Activated naive CD8-positive, alpha-beta T cell treated with anti-CD3 and anti-CD28 coated beads, Interleukin-2, amount 10 ng/mL, durations not matched to agents 7 days and 5 days (primary cell): ENCODE data around the gene KLC4. TPM values are rescaled to one million over a fixed set of nuclear protein-coding genes. Genes with fewer than 3 reads are reported as not detected.

Experiments used
- ATAC-seq: fragments of 150-1000 bp; cut with Tn5 transposase; one replicate; pipeline ENCODE4 v1.10.0; 2021; ENCODE audit warnings: low read depth, moderate library complexity
- POLR2A ChIA-PET: fragments of 350-600 bp; sonication (Branson Sonifier 250); formaldehyde crosslinking; loops from one replicate; lab custom pipeline; 2021; ENCODE audit warnings: antibody characterized with exemption; lab: Charles Lee
- DNase-seq: peaks from one replicate; pipeline ENCODE4 v3.0.0; 2021
- H3K27ac Mint-ChIP-seq: one replicate; pipeline ENCODE4 v1.8.0; 2022; ENCODE audit warnings: mild to moderate bottlenecking, mixed read lengths
- H3K27me3 Mint-ChIP-seq: one replicate; pipeline ENCODE4 v1.8.0; 2022; ENCODE audit warnings: mild to moderate bottlenecking, moderate library complexity, mixed read lengths
- H3K36me3 Mint-ChIP-seq: one replicate; pipeline ENCODE4 v1.8.0; 2021; ENCODE audit warnings: mild to moderate bottlenecking, mixed read lengths
- H3K4me1 Mint-ChIP-seq: one replicate; pipeline ENCODE4 v1.8.0; 2021; ENCODE audit warnings: mixed read lengths
- H3K4me3 Mint-ChIP-seq: one replicate; pipeline ENCODE4 v1.8.0; 2022; ENCODE audit warnings: mild to moderate bottlenecking, moderate library complexity, mixed read lengths
- H3K9me3 Mint-ChIP-seq: one replicate; pipeline ENCODE4 v1.8.0; 2021; ENCODE audit warnings: mixed read lengths
- total RNA-seq, 2 experiments: library from RNA; stranded (reverse); gene quantifications; one replicate each; pipeline ENCODE4 v1.2.3, GENCODE V29; 2021

KLC4 gene
- total RNA-seq, 2 experiments from 2014 or later: 25.2 to 33.8 TPM

DNA sequence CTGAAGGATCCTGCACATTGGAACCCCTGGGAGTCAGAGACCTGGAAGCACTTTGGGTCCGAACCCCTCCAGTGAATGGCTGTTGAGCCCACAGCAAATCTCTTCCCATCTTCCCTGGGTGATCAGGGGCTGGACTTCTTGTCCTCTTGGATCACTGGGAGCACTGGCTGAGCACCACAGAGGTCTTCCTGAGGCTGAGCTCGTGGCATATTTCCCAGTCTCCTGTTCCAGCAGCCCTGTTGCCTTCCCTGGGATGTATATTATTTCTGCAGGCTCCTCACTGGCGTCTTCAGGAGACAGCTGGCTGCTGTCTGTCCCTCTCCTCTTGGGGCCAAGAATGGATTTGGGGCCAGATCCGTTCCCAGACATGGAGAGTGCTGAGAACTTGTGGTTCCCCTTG lies 60.1 kb downstream of the KLC4 start:
- Mint-ChIP-seq H3K36me3 (no peaks in the 10 kb centered on the region), H3K27ac (no peak overlapping the region), H3K4me1 (no peaks in the 10 kb centered on the region), H3K4me3 (no peak overlapping the region), H3K9me3 (no peaks in the 10 kb centered on the region), H3K27me3 (no peaks in the 10 kb centered on the region)
- ATAC-seq: no peak
- POLR2A ChIA-PET: interaction anchor here (0.6 kb wide), 1 partner anchor 190 kb away, joined by 3 read pairs; the partner anchor contains the start of gene CNPY3
- no peak for DNase-seq

DNA sequence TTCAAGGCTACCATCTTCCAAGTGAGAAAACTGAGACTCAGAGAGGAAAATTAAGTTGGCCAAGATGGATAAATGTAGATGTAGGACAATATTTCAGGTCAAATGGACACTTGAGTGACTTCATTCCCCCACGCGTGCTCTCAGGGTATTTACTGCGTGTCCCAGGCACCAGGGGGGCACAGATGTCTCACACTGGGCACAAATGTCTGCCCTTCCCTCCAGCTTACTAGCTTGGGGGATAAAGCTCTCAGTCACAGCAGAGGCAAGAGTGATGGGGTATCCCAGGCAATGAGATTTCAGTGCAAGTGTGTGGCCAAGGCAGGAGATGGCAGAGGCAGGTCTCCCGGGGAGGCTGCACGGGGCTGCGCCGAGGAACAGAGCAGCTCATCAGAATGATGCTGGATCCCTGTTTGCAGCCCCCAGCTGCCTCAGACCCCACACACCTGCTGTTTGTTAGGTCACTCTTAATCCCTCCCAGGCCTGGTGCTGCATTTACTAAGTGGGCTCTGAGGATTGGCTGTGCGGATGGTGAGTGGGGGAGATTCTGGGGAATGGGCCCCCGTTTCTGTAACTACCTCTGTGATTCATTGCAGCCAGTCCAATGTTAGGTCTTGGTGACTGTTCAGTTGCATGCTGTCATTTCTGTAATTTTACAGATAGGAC lies 60.8 kb downstream of the KLC4 start:
- Mint-ChIP-seq H3K4me3 (no peak overlapping the region), H3K27me3 (no peaks in the 10 kb centered on the region), H3K27ac (no peak overlapping the region), H3K4me1 (no peaks in the 10 kb centered on the region), H3K9me3 (no peaks in the 10 kb centered on the region), H3K36me3 (no peaks in the 10 kb centered on the region)
- POLR2A ChIA-PET: no interaction called here
- ATAC-seq (no peak), DNase-seq (no peak)

DNA sequence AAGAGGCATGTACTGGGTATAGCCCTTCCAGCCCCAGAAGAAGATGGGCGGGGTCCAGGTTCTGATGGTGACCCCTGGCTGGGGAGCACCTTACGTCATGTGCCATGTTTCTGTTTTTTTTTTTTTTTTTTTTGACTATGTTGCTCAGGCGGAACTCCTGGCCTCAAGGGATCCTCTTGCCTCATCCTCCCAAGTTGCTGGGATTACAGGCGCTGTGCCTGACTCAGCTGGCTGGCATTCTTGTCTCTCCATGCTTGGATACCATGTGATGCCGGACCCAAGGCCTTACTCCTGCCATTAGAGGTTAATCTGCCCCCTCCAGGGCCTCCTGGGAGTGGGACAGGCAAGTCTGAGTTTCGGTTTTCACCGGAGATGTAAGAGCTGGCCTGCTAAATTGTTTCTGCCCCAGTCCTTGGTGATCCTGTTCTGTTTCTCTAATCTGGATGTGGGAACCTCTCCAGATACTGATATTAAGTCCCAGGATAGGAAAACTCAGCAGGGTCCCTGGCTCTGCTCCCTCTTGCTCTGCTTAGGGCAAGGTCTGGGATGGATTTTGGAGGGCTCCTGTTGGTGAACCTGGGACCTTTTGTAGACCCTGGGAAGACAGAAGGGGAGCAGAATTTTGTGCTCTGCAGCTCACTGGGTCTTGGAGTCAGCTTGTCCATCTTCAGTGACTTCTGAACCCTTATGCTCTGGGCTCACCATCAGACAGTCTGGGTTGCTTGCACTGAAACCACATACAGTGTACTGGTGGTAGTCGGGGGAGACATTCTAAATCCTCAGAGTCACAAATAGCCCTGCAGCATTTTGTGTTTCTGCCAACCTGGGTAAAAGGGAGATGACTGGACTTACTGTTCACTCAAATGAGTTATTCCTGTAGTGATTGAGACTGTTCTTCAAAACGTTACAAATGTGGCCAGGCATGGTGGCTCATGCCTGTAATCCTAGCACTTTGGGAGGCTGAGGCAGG lies 61.8 kb downstream of the KLC4 start:
- POLR2A ChIA-PET: no interaction called here

DNA sequence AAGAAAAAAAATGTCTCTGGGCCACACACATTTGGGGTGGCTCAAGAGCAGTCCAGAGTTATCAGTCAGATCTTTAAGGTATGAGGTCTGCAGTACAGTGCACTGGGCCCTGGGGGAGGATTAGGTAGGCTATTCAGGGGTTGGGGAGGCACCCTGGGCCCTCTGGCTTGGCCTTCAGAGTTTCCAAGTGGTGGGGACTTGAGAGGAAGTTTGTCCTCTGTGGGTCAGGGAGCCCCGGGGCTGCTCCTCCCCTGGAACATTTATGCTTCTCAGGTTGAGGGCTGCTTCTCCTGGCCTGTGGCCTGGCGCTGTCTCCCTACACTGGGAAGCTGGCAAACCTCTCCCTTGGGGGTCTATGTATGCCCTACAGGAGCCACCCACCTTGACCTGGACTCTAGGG lies 62.7 kb downstream of the KLC4 start:
- POLR2A ChIA-PET: interaction anchor here (0.6 kb wide), 1 partner anchor 393 kb away, joined by 4 read pairs; no protein-coding TSS in a partner anchor
- H3K4me1 Mint-ChIP-seq: no peaks in the 10 kb centered on the region

More for the DNA sequence above, 61.8 kb downstream of the KLC4 start:
- H3K4me3 Mint-ChIP-seq: no peak overlapping the region
- no peaks in the 10 kb centered on the region for H3K27me3 Mint-ChIP-seq
- H3K27ac Mint-ChIP-seq: no peak overlapping the region
- no peak for DNase-seq
- no peaks in the 10 kb centered on the region for H3K36me3 Mint-ChIP-seq
- no peaks in the 10 kb centered on the region for H3K4me1 Mint-ChIP-seq
- H3K9me3 Mint-ChIP-seq: no peaks in the 10 kb centered on the region
- no peak for ATAC-seq

DNA sequence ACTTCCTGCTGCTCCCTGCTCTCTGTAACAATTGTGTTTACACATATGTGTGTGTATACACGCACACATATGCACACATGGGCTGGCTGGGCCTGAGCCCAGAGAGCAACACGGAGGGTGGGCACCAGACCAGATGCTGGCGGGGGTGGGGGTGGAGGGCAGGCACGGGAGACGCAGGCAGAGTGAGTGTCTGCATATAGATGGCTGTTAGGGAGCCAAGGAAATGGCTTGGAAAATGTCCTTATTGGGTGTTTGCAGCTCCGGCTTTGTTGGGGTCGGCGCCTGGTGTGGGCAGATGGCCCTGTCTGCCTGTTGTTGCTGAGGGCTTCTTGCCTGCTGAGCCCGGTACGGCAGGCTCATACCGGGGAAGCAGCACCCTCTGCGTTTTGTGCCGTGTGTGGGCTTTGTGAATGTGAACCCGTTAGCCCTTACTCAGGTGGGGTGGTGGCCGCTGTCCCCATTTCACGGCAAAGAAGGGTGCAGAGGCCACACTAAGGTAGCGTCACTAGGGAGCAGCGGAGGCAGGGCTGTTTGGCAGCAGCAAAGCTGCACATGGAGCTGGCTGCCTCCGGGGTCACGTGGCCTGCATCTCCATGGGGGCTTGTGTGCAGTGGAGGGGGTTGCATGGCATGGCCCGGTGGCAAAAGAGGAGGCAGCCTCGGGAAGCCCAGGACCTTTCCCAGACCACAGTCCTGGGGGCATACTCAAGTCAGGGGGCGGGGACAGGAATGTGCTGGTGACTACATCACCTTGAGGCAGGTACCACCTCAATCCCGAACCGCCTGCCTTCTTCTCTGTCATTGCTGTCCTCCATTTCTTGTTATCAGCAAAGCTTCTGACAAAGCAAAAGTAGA lies 64.3 kb downstream of the KLC4 start:
- no peak overlapping the region for H3K4me3 Mint-ChIP-seq
- POLR2A ChIA-PET: no interaction called here
- ATAC-seq (no peak), DNase-seq (no peak)
- no peaks in the 10 kb centered on the region for H3K36me3 Mint-ChIP-seq
- no peaks in the 10 kb centered on the region for H3K9me3 Mint-ChIP-seq
- H3K27ac Mint-ChIP-seq: no peak overlapping the region
- no peaks in the 10 kb centered on the region for H3K27me3 Mint-ChIP-seq
- H3K4me1 Mint-ChIP-seq: no peaks in the 10 kb centered on the region

More for the DNA sequence above, 62.7 kb downstream of the KLC4 start:
- H3K36me3 Mint-ChIP-seq: no peaks in the 10 kb centered on the region
- H3K9me3 Mint-ChIP-seq: no peaks in the 10 kb centered on the region
- no peak overlapping the region for H3K27ac Mint-ChIP-seq
- H3K4me3 Mint-ChIP-seq: no peak overlapping the region
- no peaks in the 10 kb centered on the region for H3K27me3 Mint-ChIP-seq
- ATAC-seq (no peak), DNase-seq (no peak)

DNA sequence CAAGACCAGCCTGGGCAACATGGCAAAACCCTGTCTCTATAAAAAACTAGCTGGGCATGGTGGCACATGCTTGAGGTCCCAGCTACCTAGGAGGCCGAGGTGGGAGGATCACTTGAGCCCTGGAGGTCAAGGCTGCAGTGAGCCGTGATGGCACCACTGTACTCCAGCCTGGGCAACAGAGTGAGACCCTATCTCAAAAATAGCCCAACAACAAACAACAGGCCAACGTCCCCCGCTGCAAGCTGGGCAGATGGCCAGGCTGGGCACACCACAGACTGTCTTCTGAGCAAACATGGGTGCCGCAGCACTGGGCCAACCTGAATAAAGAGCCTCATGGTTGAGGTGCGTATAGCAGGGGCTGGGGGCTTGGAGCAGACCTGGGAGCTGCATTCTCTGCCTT lies 65.0 kb downstream of the KLC4 start:
- no peak overlapping the region for H3K27ac Mint-ChIP-seq
- H3K4me3 Mint-ChIP-seq: no peak overlapping the region
- no peaks in the 10 kb centered on the region for H3K4me1 Mint-ChIP-seq
- no peak for DNase-seq
- no peak for ATAC-seq
- POLR2A ChIA-PET: no interaction called here
- no peaks in the 10 kb centered on the region for H3K36me3 Mint-ChIP-seq
- H3K27me3 Mint-ChIP-seq: no peaks in the 10 kb centered on the region
- H3K9me3 Mint-ChIP-seq: no peaks in the 10 kb centered on the region

Other genes starting within 250 kb of the KLC4 start
- 10 to 100 TPM; 77.6 to 79.3 TPM for gene RPL7L1, start 180.0 kb upstream of the KLC4 start, total RNA-seq
- gene PTCRA, start 143.6 kb upstream of the KLC4 start, total RNA-seq: not detected
- 10 to 100 TPM; 90.8 to 91.4 TPM for gene CNPY3, start 130.2 kb upstream of the KLC4 start, total RNA-seq
- 1 to 10 TPM; 1.0 to 1.2 TPM for gene GNMT, start 98.9 kb upstream of the KLC4 start, total RNA-seq
- 10 to 100 TPM; 27.1 to 27.6 TPM for gene PEX6, start 80.5 kb upstream of the KLC4 start, total RNA-seq
- 10 to 100 TPM; 54.7 to 58.8 TPM for gene PPP2R5D, start 75.1 kb upstream of the KLC4 start, total RNA-seq
- 10 to 100 TPM; 61.2 to 70.1 TPM for gene MEA1, start 45.7 kb upstream of the KLC4 start, total RNA-seq
- gene KLHDC3, start 45.4 kb upstream of the KLC4 start, total RNA-seq: 10 to 100 TPM; 69.4 to 69.9 TPM
- gene RRP36, start 38.0 kb upstream of the KLC4 start, total RNA-seq: 10 to 100 TPM; 63.8 to 65.6 TPM
- 10 to 100 TPM; 10.2 to 12.7 TPM for gene CUL7, start 5.8 kb upstream of the KLC4 start, total RNA-seq
- 10 to 100 TPM; 50.1 to 65.2 TPM for gene MRPL2, start 197 bp upstream of the KLC4 start, total RNA-seq
- 1 to 10 TPM; 1.4 to 1.9 TPM for gene PTK7, start 16.7 kb downstream of the KLC4 start, total RNA-seq
- 10 to 100 TPM; 34.4 to 36.0 TPM for gene SRF, start 111.6 kb downstream of the KLC4 start, total RNA-seq
- gene CUL9, start 122.6 kb downstream of the KLC4 start, total RNA-seq: 10 to 100 TPM; 75.1 to 80.8 TPM
- gene DNPH1, start 169.8 kb downstream of the KLC4 start, total RNA-seq: 10 to 100 TPM; 42.2 to 43.7 TPM
- gene TTBK1, start 183.8 kb downstream of the KLC4 start, total RNA-seq: not detected
- gene SLC22A7, start 238.6 kb downstream of the KLC4 start, total RNA-seq: not detected
- gene CRIP3, start 249.2 kb downstream of the KLC4 start, total RNA-seq: under 1 TPM; 0.47 to 0.62 TPM